NT2/D1 (cell line): ENCODE measurements around the gene HSPG2.

Source experiments
- DNase-seq: peaks from one replicate; pipeline ENCODE4 v3.0.0-alpha.2; 2011; ENCODE audit warnings: low read depth, low spot score
- H3K27me3 ChIP-seq: 2 replicates; pipeline ENCODE4 v1.6.0; 2011; ENCODE audit warnings: mild to moderate bottlenecking; ENCODE audit not compliant: insufficient read length, insufficient read depth
- H3K36me3 ChIP-seq: 2 replicates; pipeline ENCODE4 v1.6.1; 2011; ENCODE audit warnings: mild to moderate bottlenecking, low read length, mixed read lengths; ENCODE audit not compliant: insufficient read depth, insufficient read length
- H3K4me1 ChIP-seq: 2 replicates; pipeline ENCODE4 v1.5.1; 2011; ENCODE audit not compliant: insufficient read depth, insufficient read length
- H3K4me3 ChIP-seq: 2 replicates; pipeline ENCODE4 v1.5.1; 2011; ENCODE audit warnings: low read depth; ENCODE audit not compliant: insufficient read length
- H3K9ac ChIP-seq: 2 replicates; pipeline ENCODE4 v1.6.0; 2011; ENCODE audit warnings: low read depth; ENCODE audit not compliant: insufficient read length
- H3K9me3 ChIP-seq: 2 replicates; pipeline ENCODE4 v1.5.1; 2011; ENCODE audit warnings: mild to moderate bottlenecking, low read length; ENCODE audit not compliant: insufficient read depth
- SUZ12 ChIP-seq: IDR thresholded peaks from 2 replicates; pipeline ENCODE4 v1.6.1; 2011; ENCODE audit not compliant: insufficient read length, insufficient read depth; ENCODE audit errors: extremely low read depth
- YY1 ChIP-seq: IDR thresholded peaks from 2 replicates; pipeline ENCODE4 v1.6.1; 2011; ENCODE audit not compliant: insufficient read length, insufficient read depth
- ZNF274 ChIP-seq: IDR thresholded peaks from 2 replicates; pipeline ENCODE4 v1.6.1; 2011; ENCODE audit warnings: mild to moderate bottlenecking, low read depth, low read length

Gene HSPG2

GRCh38 chr1:21823206-21823979 lies 113.7 kb downstream of the HSPG2 start:
- peaks cover 2% of the 10 kb centered on the region for H3K4me1 ChIP-seq
- H3K9ac ChIP-seq, result no peak overlapping the region
- H3K4me3 ChIP-seq, result no peak overlapping the region
- H3K27me3 ChIP-seq, result no peaks in the 10 kb centered on the region
- H3K36me3 ChIP-seq, result peaks cover 58% of the 10 kb centered on the region
- H3K9me3 ChIP-seq, result no peaks in the 10 kb centered on the region
- no peak for DNase-seq
- TF ChIP-seq SUZ12, result no peak
- no peak for TF ChIP-seq YY1
- TF ChIP-seq ZNF274, result no peak

- Histone ChIP-seq H3K27me3 (no peaks in the 10 kb centered on the region), H3K36me3 (peaks cover 48% of the 10 kb centered on the region), H3K9ac (peak overlapping the region; percentile 42), H3K4me3 (no peak overlapping the region), H3K4me1 (peaks cover 2% of the 10 kb centered on the region), H3K9me3 (no peaks in the 10 kb centered on the region)
- TF ChIP-seq SUZ12 (no peak), YY1 (no peak), ZNF274 (no peak)
- no peak for DNase-seq
Measured at GRCh38 chr1:21822349-21822748, 114.8 kb downstream of the HSPG2 start.

DNA sequence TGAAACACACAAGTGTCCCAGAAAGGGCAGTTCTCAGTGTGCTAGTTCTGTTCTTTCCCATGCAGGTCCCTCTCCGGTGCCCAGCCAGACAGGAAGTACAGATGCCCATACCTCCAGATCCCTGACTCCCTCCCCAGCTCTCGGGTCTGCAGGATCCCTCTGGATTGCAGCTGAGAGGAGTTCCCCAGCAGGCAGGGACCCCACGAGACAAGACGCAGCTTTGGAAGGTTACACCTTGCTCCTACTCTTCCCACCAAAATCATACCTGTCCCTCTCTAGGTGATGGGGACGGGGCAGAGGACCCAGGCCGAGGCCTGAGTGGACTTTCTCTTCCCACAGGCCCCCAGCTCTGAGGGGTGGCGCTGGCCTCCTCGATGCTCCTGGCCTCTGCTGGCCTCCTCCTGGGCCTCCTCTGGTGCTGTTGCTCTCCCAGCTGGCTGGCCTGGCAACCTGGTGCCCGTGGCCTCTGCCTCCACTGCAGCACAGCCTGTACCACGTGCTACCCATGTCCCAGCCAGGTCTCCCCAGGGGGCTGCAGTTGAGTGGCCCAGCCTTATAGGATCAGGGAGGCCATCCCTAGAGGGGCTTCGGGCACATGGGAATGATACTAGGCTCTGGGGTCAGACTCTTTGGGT lies 115.6 kb downstream of the HSPG2 start:
- TF ChIP-seq ZNF274, result no peak
- no peak for TF ChIP-seq SUZ12
- TF ChIP-seq YY1, result no peak
- Histone ChIP-seq H3K9me3 (no peaks in the 10 kb centered on the region), H3K4me3 (no peak overlapping the region), H3K36me3 (peaks cover 43% of the 10 kb centered on the region), H3K4me1 (peaks cover 2% of the 10 kb centered on the region), H3K9ac (no peak overlapping the region), H3K27me3 (no peaks in the 10 kb centered on the region)
- DNase-seq, result no peak

DNA sequence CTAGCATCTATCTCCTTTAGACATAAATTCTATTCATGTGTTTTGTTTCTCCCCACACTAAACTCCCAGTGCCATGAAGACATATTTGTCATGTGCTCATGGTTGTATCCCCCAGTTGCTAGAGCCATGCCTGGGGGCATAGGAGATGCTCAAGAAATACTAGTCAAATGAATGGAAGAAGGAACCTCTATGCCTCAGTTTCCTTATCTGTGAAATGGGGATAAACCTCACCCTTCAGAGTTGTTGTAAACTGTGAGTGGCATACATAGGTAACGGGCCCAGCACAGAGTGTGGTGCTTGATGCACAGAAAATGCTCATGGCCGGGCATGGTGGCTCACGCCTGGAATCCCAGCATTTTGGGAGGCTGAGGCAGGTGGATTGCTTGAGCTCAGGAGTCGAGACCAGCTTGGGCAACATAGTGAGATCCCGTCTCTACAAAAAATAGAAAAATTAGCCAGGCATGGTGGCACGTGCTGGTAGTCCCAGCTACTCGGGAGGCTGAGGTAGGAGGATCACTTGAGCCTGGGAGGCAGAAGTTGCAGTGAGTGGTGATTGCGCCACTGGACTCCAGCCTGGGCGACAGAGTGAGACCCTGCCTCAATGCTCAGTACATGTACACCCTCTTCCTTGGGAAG lies 116.4 kb downstream of the HSPG2 start:
- Histone ChIP-seq H3K27me3 (no peaks in the 10 kb centered on the region), H3K9ac (no peak overlapping the region), H3K4me3 (no peak overlapping the region), H3K36me3 (peaks cover 40% of the 10 kb centered on the region), H3K4me1 (peaks cover 2% of the 10 kb centered on the region), H3K9me3 (no peaks in the 10 kb centered on the region)
- no peak for DNase-seq
- TF ChIP-seq SUZ12, result no peak
- no peak for TF ChIP-seq ZNF274

- H3K4me3 ChIP-seq, result no peak overlapping the region
- H3K9ac ChIP-seq, result no peak overlapping the region
- H3K27me3 ChIP-seq, result no peaks in the 10 kb centered on the region
- DNase-seq, result no peak
- H3K4me1 ChIP-seq, result peaks cover 8% of the 10 kb centered on the region
- H3K36me3 ChIP-seq, result peaks cover 23% of the 10 kb centered on the region
- no peaks in the 10 kb centered on the region for H3K9me3 ChIP-seq
- TF ChIP-seq YY1, result no peak
- no peak for TF ChIP-seq ZNF274
- no peak for TF ChIP-seq SUZ12
Measured at GRCh38 chr1:21818656-21819055, 118.5 kb downstream of the HSPG2 start.

GRCh38 chr1:21816602-21817302 lies 120.4 kb downstream of the HSPG2 start:
- TF ChIP-seq ZNF274, result no peak
- TF ChIP-seq SUZ12, result no peak
- no peak for TF ChIP-seq YY1
- Histone ChIP-seq H3K4me1 (peaks cover 9% of the 10 kb centered on the region), H3K4me3 (no peak overlapping the region), H3K36me3 (peaks cover 10% of the 10 kb centered on the region), H3K9ac (no peak overlapping the region), H3K27me3 (no peaks in the 10 kb centered on the region), H3K9me3 (no peaks in the 10 kb centered on the region)
- no peak for DNase-seq
